ELF-1 (cell line): ENCODE results near the gene ORC1.
"Not testable (repeated sequence)": the region's sequence is repeated elsewhere in the genome, so short reads cannot be mapped to it uniquely, and the experiment has no call there.

Experiments used
- DNase-seq: peaks from one replicate; pipeline ENCODE4 v3.0.0-alpha.2; 2016; ENCODE audit warnings: low read depth, low spot score

The ORC1 gene

DNA sequence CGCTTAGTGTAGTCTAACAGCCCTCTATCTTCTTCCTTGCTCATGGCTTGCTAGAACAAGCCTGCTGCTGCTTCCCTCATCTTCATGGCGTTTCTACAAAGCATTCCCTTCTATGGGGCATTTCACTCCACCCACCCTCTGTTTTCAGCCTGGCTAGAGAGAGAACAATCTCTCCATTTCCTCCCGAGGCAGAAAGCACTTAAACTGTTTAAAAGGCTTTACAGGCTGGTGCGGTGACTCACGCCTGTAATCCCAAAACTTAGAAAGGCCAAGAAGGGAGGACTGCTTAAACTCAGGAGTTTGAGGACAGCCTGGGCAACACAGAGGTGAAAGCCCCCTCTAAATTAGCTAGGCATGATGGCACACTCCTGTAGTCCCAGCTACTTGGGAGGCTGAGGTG lies 17.8 kb downstream of the ORC1 start:
- DNase-seq, result peak; percentile 28

DNA sequence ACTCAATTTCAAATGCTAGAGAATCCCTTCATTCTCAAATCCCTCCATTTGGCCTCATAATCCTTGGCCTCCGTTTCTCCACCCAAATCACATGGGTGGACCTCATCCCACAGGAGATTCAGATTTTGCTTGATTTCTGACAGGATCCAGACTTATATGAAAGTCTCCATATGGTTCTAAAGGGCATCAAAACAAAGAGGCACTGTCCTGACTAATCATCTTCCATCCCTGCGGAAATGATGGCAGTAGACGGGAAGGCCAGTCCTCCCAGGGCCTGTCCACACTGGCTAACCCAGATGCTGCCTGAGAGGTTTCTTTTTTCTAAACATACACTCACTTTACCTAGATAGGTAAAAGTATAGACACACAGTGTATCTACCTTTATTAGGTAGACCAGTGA lies 18.8 kb downstream of the ORC1 start:
- DNase-seq, result no peak

DNA sequence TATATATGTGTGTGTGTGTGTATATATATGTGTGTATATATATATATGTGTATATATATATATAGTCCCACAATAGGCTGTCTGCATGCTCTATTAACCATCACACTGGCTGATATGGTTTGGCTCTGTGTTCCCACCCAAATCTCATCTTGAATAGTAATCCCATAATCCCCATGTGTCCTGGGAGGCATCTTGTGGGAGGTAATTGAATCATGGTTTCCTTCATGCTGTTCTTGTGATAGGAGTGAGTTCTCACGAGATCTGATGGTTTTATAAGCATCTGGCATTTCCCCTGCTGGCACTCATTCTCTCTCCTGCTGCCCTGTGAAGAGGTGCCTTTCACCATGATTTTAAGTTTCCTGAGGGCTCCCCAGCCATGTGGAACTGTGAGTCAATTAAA lies 34.4 kb downstream of the ORC1 start:
- not testable (repeated sequence) for DNase-seq

GRCh38 chr1:52368383-52369172 lies 35.6 kb downstream of the ORC1 start:
- DNase-seq, result peak; percentile 77

- DNase-seq, result no peak
These were observed 37.0 kb downstream of the ORC1 start for GRCh38 chr1:52367272-52367671.

GRCh38 chr1:52366517-52366827 lies 37.8 kb downstream of the ORC1 start:
- no peak for DNase-seq

DNA sequence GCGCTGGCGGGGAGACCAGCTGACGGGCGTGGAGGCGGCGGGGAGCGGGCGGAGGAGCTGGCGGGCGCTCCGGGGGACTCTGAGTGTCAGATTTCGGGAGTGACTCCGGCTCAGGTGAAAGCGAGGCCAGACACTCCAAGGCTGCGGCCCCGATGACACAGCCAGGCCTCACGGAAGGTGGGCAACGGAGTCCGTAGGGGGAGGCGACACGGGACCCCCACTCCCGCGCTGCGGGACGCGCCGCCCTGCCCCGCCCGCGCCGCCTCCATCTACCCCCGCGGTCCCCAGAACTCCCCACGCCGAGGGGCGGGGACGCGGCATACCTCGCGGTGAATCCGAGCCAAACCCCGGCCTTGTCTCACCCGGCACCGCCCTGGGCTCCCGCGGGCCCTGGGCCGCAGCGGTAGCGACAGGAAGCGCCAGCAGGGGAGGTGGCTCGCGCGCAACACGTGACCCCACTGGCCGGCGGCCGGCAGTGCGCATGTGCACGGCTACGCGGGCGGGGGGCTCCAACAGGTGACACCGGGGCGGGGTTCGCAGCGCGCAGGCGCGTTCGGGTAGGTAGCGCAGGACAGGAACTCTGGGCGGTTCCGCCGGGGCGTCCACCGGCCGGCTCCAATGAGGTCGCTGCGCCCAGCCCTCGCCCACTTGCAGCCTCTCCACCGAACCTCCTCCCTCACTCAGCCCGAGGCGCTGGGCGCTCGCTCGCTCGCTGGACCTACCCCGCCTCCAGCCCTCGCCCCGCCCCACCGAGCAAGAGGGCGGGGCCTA lies 38.3 kb downstream of the ORC1 start, which contains the start of gene CC2D1B:
TSS of gene CC2D1B (minus strand) at position 460 of the 771 bp plus-strand sequence. CDS start 1,585 bp downstream, outside the sequence.
- DNase-seq, result peak; percentile 100

GRCh38 chr1:52365071-52365745 lies 39.0 kb downstream of the ORC1 start:
- peak; percentile 65 for DNase-seq

- no peak for DNase-seq
These were observed 39.9 kb downstream of the ORC1 start for GRCh38 chr1:52364235-52364839.

- no peak for DNase-seq
These were observed 43.6 kb downstream of the ORC1 start for GRCh38 chr1:52360595-52360968.

DNA sequence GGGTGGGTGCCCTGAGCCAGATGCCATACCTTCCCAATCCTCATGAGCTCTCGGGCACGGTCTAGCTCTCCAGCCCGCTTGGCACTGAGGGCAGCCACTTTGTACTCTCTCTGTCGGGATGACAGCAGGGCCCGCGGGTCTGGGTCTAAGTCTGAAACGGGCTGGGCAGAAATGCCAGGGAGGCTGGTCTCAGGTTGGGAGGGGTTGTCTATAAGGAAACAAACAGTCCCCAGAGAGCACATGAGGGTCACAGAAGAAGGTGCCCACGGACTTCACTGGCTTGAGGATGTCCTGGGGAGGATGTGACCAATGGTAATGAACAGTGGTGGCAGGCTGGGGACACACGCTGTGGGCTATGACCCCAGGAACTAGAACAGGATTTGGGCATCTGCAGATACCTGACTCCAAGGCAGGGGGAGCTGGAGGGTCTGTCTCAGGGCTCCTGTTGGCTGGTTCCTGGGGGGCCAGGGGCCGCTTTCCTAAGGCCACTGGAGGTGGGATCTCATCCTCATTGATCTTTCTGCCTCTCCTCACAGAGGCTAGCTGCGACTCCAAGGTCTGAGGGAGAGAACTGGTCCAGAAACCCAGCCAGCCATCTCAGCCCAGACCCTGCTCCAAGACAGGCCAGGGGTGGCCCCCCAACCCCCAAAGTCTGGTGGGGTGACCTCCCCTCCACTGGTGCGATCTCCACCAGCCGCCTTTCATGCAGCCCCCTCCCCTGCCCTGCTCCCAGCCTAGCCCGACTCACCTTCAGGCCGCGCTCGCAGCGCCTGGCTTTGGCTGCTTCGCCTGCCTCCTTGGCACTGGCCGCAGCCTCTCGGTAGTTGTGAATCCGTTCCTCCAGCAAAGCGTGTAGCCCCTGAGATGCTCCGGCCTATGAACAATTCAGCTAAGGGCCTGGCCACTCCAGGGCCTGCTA lies 44.3 kb downstream of the ORC1 start:
- no peak for DNase-seq

DNA sequence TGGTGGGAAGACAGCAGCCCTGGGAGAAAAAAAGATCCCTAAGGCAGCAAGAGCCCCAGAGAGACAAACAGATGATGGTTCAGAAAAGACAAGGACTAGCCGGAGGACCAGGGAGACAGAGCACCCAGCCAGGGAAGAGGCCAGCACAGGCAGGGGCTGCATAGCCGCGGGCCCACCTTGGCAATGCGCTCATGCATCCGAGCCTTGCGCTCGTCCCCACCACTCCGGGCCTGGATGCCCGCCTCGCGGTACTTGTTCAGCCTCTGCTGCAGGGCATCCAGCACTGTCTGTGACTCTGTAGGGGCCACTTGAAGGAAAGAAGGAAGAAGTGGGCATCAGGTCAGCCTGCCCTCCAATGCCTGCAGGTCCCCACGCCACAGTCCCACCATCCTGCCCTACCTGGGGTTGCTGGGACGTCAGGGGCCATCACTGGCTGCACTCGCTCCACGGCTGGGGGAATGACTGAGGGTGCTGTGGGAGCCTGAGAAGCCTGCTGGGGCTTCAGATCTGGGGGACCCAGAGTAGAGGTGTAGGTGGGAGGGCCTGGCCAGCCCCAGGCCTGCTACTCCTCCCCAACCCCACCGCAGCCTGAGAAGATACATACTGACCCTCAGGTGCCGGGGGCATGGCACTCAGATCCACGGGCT lies 45.2 kb downstream of the ORC1 start:
- no peak for DNase-seq

- no peak for DNase-seq
These were observed 46.8 kb downstream of the ORC1 start for GRCh38 chr1:52357397-52357796.

DNA sequence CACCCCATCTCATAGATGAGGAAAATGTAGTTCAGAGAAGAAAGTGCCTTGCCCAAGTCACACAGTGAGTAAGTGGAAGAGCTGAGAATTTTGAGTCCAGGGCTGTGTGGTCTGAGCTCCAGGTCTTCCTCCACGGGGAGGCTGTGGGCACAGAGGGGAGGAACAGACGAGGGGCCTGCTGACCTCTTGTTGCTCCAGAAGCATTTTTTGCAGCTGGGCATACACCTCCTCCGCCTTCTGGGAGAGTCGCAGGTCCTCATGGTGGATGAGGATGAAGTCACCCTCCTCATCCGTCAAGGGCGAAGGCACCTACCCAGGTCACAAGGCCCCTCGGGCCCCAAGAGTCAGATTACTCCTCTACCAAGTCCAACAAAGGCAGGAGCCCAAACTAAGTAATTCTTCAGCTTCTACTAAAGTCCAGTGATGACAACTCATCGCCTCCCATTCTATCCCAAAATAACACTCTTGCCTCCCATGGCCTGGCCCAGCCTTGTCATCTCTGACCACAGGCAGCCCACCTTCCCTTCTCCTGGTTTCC lies 47.3 kb downstream of the ORC1 start:
- DNase-seq, result no peak

DNA sequence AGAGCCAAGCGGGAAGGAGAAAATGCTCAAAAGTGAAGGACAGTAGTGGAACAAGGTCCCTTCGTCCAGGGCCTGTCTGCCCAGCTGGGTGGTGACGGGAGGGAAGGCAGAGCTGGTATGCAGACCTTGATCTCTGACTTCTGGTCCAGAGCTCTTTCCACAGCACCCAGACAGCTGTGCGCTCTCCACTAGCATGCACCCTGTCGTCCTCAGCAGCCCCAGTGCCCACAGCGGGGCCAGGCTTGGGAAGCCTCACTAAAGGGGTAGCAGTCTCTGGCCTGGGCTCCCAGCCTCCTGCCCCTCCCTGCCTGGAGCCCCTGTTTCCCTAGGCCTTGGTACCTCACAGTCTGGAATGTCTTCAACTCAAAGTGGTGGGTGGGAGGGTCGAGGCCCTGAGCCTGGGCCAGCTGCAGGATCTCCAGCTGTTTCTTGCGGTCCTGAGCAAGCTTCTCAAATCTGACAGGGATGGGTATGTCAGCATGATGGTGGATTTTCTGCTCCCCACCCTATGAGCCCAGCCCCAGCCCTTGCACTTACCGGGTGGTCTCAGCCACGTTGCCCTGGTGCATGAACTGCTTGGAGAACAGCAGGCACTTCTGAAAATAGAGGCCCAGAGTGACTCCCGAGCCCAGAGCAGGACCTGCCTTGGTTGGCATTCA lies 48.2 kb downstream of the ORC1 start:
- no peak for DNase-seq

DNA sequence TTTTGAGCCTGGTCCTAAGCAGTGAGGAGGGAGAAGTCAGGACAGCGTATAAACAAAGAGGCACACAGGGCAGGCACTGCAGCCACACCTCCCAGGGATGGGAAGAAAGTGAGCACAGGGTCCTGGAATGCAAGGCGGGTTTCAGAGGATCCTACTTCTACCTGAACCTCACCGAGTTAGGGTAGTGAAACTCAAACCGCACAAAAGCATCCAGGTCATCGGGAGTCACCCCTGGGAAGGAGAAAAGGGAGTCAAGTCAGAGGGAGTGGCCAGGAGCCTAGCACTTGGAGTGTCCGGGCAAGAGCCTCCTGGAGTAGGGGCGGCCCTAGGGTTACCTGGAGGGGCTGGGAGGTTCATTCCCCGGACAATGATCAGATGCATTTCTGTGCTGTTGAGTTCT lies 48.8 kb downstream of the ORC1 start:
- DNase-seq, result no peak

- DNase-seq, result no peak
These were observed 51.5 kb downstream of the ORC1 start for GRCh38 chr1:52352690-52353089.

- peak; percentile 78 for DNase-seq
These were observed 55.4 kb downstream of the ORC1 start for GRCh38 chr1:52348704-52349300.

GRCh38 chr1:52346653-52347052 lies 57.6 kb downstream of the ORC1 start:
- DNase-seq, result no peak
